Measurements from ENCODE around the gene RASAL2.

DNA sequence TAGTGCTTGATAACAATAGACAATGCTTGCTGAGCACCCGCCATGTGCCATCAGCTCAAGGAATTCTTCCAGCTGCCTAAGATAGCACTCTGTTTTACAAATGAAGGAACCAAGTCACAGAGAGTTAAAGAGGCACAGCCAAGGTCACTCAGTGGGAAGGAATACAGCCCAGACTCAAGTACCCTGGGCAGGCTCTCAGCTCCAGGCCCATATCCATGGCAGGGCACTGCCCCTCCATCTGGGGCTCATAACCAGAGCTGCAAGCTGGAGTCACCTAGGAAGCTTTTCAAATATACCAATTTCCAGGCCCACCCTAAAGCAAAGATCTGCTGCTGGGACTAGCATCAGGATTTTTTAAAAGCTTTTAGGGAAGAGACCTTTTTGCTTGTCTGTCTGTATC lies 401.3 kb downstream of the RASAL2 start:
- TF ChIP-seq, protein P1, sequence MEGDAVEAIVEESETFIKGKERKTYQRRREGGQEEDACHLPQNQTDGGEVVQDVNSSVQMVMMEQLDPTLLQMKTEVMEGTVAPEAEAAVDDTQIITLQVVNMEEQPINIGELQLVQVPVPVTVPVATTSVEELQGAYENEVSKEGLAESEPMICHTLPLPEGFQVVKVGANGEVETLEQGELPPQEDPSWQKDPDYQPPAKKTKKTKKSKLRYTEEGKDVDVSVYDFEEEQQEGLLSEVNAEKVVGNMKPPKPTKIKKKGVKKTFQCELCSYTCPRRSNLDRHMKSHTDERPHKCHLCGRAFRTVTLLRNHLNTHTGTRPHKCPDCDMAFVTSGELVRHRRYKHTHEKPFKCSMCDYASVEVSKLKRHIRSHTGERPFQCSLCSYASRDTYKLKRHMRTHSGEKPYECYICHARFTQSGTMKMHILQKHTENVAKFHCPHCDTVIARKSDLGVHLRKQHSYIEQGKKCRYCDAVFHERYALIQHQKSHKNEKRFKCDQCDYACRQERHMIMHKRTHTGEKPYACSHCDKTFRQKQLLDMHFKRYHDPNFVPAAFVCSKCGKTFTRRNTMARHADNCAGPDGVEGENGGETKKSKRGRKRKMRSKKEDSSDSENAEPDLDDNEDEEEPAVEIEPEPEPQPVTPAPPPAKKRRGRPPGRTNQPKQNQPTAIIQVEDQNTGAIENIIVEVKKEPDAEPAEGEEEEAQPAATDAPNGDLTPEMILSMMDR (IDR thresholded peaks at IDR 0.05; ENCODE audit: insufficient read depth, low read length, poor library complexity, severe bottlenecking), result no peak
- TF ChIP-seq EZH2phosphoT487 (conservative IDR thresholded peaks at IDR 0.05; ENCODE audit: low read length), result no peak
